Gastrocnemius medialis (tissue), 4 donors: ENCODE data around the gene ABCB6.

ENCODE experiments used
- CTCF ChIP-seq, 5 experiments: fragments of 450-650 bp in 3 of 5; fragments of 200-600 bp in 2 of 5; sonication (generic) in 2 of 5; IDR thresholded peaks in 4 of 5; conservative IDR thresholded peaks in 1 of 5; 1 replicate in 4 of 5; 2 replicates in 1 of 5; pipeline ENCODE4 v1.5.1; 2016 to 2019; ENCODE audit warnings: antibody characterized with exemption in 5 of 5, mild to moderate bottlenecking in 3 of 5, moderate library complexity in 3 of 5
- POLR2A ChIP-seq, 2 donors: fragments of 450-650 bp; IDR thresholded peaks; one replicate each; pipeline ENCODE4 v1.6.1; 2017; ENCODE audit warnings: antibody characterized with exemption in 2 of 2, mild to moderate bottlenecking in 2 of 2, moderate library complexity in 2 of 2

- TF ChIP-seq POLR2A (IDR thresholded peaks at IDR 0.05) (no peak), CTCF (IDR thresholded peaks at IDR 0.05 in 4 of 5, conservative IDR thresholded peaks at IDR 0.05 in 1 of 5) (no peak)
Measured at GRCh38 chr2:219179601-219180465, 38.9 kb downstream of the ABCB6 start.
